ENCODE results near the gene MSI2. TPM values are rescaled to one million over a fixed set of nuclear protein-coding genes. Genes with fewer than 3 reads are reported as not detected.

MSI2 gene
- total and polyA plus RNA-seq, 4 donors, result 9.4 to 64.0 (median 30.4) TPM

DNA sequence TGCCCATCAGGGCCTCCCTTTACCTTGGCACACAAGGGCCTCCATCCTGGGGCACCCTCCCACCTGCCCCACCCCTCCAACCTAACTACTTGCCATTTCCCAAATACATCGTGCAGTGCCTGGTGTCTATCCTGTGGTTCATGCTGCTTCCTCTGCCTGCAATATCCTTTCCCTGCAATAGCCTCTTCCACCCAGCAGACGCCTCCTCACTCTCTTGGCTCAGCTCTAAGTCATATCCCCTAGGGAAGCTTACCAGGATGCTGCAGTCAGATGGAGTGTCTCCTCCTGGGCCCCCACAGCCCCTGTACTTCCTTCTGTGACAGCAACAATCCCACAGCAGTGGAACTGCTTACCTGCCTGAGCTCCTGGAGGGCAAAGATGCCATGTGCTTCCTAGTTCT lies 452.1 kb downstream of the MSI2 start:
- DNase-seq (peak in 2 of 3 donors; percentile 49 to 58), ATAC-seq (ENCODE audit: insufficient read depth, low FRiP score) (no peak)
- 25 to 47% methylated on average over 2 of the region's 2 CpGs for WGBS, 2 donors
- Histone ChIP-seq H3K9me3 (ENCODE audit: control insufficient read depth in 4 of 4, insufficient read depth in 3 of 4, low read length in 3 of 4) (no peaks in the 10 kb centered on the region), H3K27ac (ENCODE audit: low read depth in 1 of 2, low read length in 1 of 2) (no peak overlapping the region), H3K36me3 (ENCODE audit: control insufficient read depth in 4 of 4, insufficient read depth in 4 of 4, low read length in 4 of 4) (no peaks in the 10 kb centered on the region), H3K27me3 (ENCODE audit: control insufficient read depth in 3 of 3, insufficient read depth in 3 of 3, low read length in 2 of 3) (no peaks in the 10 kb centered on the region), H3K4me3 (no peak overlapping the region), H3K4me1 (ENCODE audit: control insufficient read depth in 5 of 5, insufficient read depth in 5 of 5, low read length in 5 of 5) (peaks cover 0 to 29% (median 0%) of the 10 kb centered on the region in 5 donors), H3K9ac (ENCODE audit: insufficient read depth in 1 of 2, low read length in 2 of 2) (no peak overlapping the region)
- TF ChIP-seq, protein P1, sequence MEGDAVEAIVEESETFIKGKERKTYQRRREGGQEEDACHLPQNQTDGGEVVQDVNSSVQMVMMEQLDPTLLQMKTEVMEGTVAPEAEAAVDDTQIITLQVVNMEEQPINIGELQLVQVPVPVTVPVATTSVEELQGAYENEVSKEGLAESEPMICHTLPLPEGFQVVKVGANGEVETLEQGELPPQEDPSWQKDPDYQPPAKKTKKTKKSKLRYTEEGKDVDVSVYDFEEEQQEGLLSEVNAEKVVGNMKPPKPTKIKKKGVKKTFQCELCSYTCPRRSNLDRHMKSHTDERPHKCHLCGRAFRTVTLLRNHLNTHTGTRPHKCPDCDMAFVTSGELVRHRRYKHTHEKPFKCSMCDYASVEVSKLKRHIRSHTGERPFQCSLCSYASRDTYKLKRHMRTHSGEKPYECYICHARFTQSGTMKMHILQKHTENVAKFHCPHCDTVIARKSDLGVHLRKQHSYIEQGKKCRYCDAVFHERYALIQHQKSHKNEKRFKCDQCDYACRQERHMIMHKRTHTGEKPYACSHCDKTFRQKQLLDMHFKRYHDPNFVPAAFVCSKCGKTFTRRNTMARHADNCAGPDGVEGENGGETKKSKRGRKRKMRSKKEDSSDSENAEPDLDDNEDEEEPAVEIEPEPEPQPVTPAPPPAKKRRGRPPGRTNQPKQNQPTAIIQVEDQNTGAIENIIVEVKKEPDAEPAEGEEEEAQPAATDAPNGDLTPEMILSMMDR (IDR thresholded peaks at IDR 0.05; ENCODE audit: control extremely low read depth, extremely low read depth), result no peak

DNA sequence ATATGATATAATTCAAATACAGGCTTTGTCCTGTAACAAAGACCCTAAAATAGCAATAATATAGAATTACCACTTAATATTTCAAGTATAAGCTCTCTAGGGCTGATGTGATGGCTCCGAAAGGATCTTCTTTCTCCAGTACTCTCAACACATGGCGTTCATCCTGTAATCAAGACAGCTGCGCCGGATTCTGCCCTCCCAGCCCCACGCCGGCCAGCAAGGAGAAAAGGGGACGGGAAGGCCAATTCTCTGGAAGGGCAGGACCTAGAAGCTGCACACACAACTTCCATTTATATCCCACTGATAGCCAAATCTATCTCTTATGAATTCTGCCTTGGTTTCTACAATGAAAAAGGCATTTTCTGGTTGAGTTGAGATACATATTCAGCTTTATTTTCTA lies 456.8 kb downstream of the MSI2 start:
- Histone ChIP-seq H3K4me3 (no peak overlapping the region), H3K9ac (ENCODE audit: insufficient read depth in 1 of 2, low read length in 2 of 2) (no peak overlapping the region), H3K27me3 (ENCODE audit: control insufficient read depth in 3 of 3, insufficient read depth in 3 of 3, low read length in 2 of 3) (no peaks in the 10 kb centered on the region), H3K4me1 (ENCODE audit: control insufficient read depth in 5 of 5, insufficient read depth in 5 of 5, low read length in 5 of 5) (peaks cover 0 to 5% (median 0%) of the 10 kb centered on the region in 5 donors), H3K27ac (ENCODE audit: low read depth in 1 of 2, low read length in 1 of 2) (no peak overlapping the region), H3K36me3 (ENCODE audit: control insufficient read depth in 4 of 4, insufficient read depth in 4 of 4, low read length in 4 of 4) (no peaks in the 10 kb centered on the region), H3K9me3 (ENCODE audit: control insufficient read depth in 4 of 4, insufficient read depth in 3 of 4, low read length in 3 of 4) (no peaks in the 10 kb centered on the region)
- no peak for DNase-seq
- ATAC-seq (ENCODE audit: insufficient read depth, low FRiP score), result no peak
- 84 to 90% methylated on average over 7 of the region's 7 CpGs for WGBS, 2 donors
- TF ChIP-seq, protein P1 (IDR thresholded peaks at IDR 0.05; ENCODE audit: control extremely low read depth, extremely low read depth), result no peak

DNA sequence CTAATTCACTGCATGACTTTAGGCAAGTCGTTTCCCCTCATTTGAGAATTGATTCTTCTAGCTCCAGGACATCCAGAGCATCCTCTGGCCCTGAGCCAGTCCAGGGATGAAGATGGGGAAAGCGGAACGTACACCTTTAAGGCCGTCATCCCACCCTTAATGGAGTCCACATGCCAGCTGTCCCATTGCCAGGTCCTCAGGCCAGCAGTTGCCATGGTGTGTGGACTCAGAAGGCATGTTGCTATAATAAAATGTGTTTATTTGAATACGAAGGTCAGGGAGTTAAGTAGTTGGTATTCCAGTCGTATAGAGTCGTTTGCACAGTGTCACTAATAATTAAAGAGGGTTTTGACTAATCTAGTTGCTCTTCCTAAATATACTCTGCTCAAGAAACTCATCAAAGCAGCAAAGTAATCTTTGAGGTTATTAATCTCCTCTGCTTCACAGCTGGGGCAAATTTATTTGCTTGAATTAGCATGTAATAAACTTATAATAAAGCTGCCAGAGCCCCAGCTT lies 458.4 kb downstream of the MSI2 start:
- DNase-seq (peak; percentile 67 to 82 (median 77)), ATAC-seq (ENCODE audit: insufficient read depth, low FRiP score) (no peak)
- Histone ChIP-seq H3K27ac (ENCODE audit: low read depth in 1 of 2, low read length in 1 of 2) (no peak overlapping the region), H3K4me3 (no peak overlapping the region), H3K27me3 (ENCODE audit: control insufficient read depth in 3 of 3, insufficient read depth in 3 of 3, low read length in 2 of 3) (no peaks in the 10 kb centered on the region), H3K9ac (ENCODE audit: insufficient read depth in 1 of 2, low read length in 2 of 2) (no peak overlapping the region), H3K4me1 (ENCODE audit: control insufficient read depth in 5 of 5, insufficient read depth in 5 of 5, low read length in 5 of 5) (no peaks in the 10 kb centered on the region), H3K36me3 (ENCODE audit: control insufficient read depth in 4 of 4, insufficient read depth in 4 of 4, low read length in 4 of 4) (no peaks in the 10 kb centered on the region), H3K9me3 (ENCODE audit: control insufficient read depth in 4 of 4, insufficient read depth in 3 of 4, low read length in 3 of 4) (no peaks in the 10 kb centered on the region)
- WGBS, 2 donors, result 40 to 71% methylated on average over 7 of the region's 7 CpGs
- TF ChIP-seq, protein P1 (IDR thresholded peaks at IDR 0.05; ENCODE audit: control extremely low read depth, extremely low read depth), result no peak

DNA sequence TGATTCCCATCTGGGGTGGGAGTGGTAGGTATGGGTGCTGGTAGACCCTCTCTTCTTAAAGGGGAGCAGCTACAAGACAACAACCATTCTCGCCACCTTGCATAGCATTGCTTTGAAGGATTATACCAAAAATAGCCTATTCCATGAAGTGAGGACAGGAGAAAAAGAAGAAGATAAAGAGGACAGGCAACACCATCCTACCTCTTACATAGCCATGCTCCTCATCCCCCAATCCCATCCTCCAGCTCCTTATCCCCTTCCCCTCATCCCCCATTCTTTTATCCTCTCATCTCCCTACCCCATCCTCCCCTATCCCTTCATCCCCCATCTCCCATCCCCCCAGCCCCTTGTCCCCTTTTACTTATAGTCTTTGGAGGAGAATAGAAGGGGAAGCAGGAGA lies 459.7 kb downstream of the MSI2 start:
- 91 to 92% methylated on average over 1 of the region's 1 CpG for WGBS, 2 donors
- ATAC-seq (ENCODE audit: insufficient read depth, low FRiP score) (no peak), DNase-seq (no peak)
- Histone ChIP-seq H3K9me3 (ENCODE audit: control insufficient read depth in 4 of 4, insufficient read depth in 3 of 4, low read length in 3 of 4) (no peaks in the 10 kb centered on the region), H3K36me3 (ENCODE audit: control insufficient read depth in 4 of 4, insufficient read depth in 4 of 4, low read length in 4 of 4) (no peaks in the 10 kb centered on the region), H3K27me3 (ENCODE audit: control insufficient read depth in 3 of 3, insufficient read depth in 3 of 3, low read length in 2 of 3) (no peaks in the 10 kb centered on the region), H3K9ac (ENCODE audit: insufficient read depth in 1 of 2, low read length in 2 of 2) (no peak overlapping the region), H3K27ac (ENCODE audit: low read depth in 1 of 2, low read length in 1 of 2) (no peak overlapping the region), H3K4me1 (ENCODE audit: control insufficient read depth in 5 of 5, insufficient read depth in 5 of 5, low read length in 5 of 5) (peaks cover 0 to 5% (median 0%) of the 10 kb centered on the region in 5 donors), H3K4me3 (no peak overlapping the region)
- TF ChIP-seq, protein P1 (IDR thresholded peaks at IDR 0.05; ENCODE audit: control extremely low read depth, extremely low read depth), result no peak
